Left ventricle myocardium superior (tissue), 1 donor: Measurements from ENCODE around the gene DIDO1. TPM values are rescaled to one million over a fixed set of nuclear protein-coding genes. Genes with fewer than 3 reads are reported as not detected.
A peak's percentile ranks its signal among the peaks of the same experiment; 100 is the strongest.

ENCODE experiments used
- ATAC-seq: fragments of 200-7000 bp; cut with Tn5 transposase; one replicate; pipeline ENCODE4 v1.9.1; 2020; ENCODE audit warnings: mild to moderate bottlenecking, moderate library complexity
- DNase-seq: peaks from one replicate; pipeline ENCODE4 v3.0.0-alpha.2; 2020
- intact Hi-C: fragments of 100-400 bp; cut with micrococcal nuclease; formaldehyde crosslinking; loops from one replicate; pipeline ENCODE4 v1.11.0; 2022
- total RNA-seq: library from RNA; stranded (reverse); fragmentation: NEBNext Ultra II Directional; extraction: Animal tissue kit (Norgen Biotek cat#: 25700); gene quantifications from one replicate; pipeline ENCODE4 v1.2.1, GENCODE V29; 2021
- donor health status: DM: no; HTN: yes; CAD: no; lungs with severe emphysema.

The DIDO1 gene
- total RNA-seq, 1 donor from 2014 or later, result 38.3 TPM

DNA sequence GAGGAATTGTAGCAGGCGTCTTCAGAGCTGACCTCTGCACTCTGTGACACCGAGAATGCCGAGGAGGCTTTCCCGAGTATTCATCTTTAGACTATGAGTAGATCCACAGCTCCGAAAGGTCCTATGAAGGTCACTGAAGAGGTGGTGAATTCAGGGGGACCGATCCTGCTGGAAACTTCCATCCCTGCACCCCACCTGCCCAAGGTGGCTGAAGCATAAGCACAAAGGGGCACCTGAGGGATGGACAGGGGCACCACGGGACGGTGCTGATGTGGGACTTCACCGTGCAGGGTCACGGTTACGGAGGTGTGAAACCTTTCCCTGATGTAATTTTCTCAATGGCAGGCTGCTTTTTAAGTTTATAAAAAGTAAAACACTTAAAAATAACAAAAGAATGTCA is 24.4 kb downstream of the DIDO1 start:
- intact Hi-C loops, result no loop called here
- no peak for ATAC-seq
- no peak for DNase-seq

DNA sequence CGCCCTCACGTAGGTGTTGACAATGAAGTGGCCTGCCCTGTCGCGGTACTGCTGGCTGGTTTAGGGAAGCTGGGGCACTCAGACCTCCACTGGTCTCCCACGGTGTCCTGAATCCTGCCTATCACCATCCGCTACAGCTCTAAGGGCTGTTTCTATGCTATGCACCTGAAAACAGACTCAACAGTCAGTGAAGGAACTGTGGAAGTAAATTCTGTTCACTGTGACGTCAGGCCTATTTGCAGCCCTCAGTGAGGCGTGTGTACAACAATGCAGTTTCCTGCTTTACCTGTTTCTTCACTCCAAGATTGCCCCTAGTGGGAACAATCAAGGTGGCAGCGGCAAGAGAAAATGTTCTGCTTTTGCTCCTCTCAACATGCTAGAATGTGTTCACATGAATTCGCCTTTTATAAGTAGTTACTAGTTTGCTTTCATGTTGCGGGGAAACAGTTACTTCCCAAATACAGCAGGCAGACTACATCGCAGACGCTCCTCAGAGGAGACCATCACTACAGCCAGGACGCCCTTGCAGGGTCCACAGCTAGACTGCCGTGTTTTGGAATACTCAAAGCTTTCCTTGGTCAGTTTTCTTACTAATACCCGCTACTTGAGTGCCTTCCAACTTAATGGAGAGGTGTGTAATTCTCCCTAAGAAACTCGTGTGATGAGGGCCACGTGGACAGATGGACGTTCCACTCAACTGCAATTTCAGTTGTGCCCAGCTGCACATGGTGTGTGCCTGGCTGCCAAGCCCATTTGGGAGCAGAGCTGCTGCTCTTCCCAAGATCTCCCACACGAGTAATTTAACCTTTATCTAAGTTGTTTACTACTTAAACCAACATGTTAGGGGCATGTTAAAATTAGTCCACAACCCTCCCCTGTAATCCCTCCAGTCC is 25.4 kb downstream of the DIDO1 start:
- DNase-seq (no peak), ATAC-seq (peak; percentile 18)
- intact Hi-C loops, result no loop called here

GRCh38 chr20:62900052-62900691 is 26.1 kb downstream of the DIDO1 start:
- intact Hi-C loops, result no loop called here
- DNase-seq (peak; percentile 82), ATAC-seq (peak; percentile 91)

- intact Hi-C loops, result no loop called here
- DNase-seq, result no peak
Observed at GRCh38 chr20:62899633-62900051, 26.7 kb downstream of the DIDO1 start.

DNA sequence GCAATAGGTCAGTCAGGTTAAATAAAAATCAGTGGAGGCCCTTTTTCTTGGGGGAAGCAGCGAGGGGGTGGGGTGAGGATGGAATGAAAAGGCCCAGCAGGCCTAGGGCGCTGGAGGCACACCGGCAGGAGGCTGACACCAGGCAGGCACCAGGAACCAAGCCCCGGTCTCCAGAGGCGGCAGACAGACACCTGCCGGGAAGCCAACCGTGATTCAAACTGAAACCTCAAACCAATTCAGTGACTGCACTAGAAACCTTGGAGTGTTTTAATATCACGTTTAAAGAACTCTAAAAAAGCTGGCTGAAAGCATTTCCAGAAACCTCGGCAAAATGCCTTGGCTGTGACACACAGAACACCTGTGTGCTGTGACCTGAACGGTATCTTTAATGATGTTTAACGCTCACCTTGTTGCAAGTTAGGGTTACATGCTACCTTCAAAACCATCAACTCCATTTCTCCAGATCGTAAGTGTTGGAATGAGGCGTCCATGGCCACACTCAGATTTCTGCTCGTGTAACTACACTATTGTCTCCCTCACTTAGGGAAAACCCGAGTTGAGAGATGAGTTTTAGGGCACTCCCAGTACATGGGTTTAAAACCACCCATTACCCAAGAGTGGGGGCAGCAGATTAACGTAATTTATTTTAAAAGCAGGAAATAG is 27.2 kb downstream of the DIDO1 start:
- intact Hi-C loops, result no loop called here
- no peak for ATAC-seq
- DNase-seq, result no peak

More at GRCh38 chr20:62899633-62900051, 26.7 kb downstream of the DIDO1 start:
- ATAC-seq, result peak; percentile 58

DNA sequence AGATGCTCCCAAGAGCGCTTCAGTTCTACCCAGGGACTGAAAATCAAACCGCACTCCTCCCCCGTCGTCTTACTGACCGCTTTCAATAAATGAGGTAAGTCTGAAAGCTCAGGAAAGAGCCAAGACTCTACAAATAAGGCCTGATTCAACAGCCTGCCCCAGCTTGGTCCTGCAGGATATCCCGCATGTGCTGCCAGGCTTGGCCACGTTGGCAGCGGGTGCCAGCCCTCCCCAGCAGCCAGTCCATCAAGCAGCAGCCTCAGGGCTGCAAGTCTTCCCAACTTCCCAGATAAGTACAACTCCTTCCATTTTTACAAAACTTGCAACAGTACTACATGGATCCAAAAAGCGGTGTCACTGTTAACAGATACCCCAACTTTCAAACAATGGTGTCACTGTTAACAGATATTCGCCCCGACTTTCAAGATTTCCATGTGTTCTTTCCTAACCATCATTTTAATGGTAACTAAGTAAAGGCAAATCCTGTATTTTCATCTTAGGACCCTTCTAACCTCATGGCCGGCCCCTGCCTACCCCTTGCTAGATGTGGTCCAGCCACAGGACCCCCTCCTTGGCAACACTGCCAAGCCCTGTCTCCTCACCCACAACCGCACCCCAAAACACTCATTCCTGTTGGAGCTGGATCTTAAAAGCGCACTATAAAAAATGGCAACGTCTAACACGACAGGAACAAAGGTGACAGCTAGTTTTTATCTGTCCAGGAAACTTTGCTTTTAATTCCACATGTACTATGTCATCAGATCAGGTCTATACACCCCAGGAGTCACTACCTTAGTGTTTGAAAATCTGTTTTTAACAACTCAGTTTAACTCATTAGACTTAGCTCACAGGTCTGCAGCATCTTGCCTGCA is 28.0 kb downstream of the DIDO1 start:
- no peak for ATAC-seq
- no peak for DNase-seq
- intact Hi-C loops, result no loop called here

- no peak for ATAC-seq
- intact Hi-C loops, result no loop called here
- DNase-seq, result no peak
Observed at GRCh38 chr20:62897666-62898065, 28.6 kb downstream of the DIDO1 start.

DNA sequence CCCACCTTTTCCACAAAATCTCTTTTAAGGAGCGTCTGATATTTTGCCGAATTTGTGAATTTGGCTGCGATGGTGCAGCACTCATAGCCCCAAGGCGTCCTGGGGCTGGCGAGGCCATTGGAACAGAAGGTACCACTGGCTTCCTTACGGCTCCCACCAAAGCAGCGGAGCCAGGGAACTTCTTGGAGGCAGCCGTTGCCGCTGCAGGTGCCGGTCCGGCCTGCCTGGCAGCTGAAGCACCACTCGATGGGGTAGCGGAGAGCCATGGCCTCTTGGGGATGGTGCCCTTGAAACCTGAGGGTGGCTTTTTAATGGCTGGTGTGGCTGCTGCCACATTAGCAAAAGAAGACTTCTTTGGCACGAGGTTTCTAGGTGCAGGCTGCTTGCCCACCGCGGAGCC is 29.8 kb downstream of the DIDO1 start:
- intact Hi-C loops, result no loop called here
- no peak for DNase-seq
- ATAC-seq, result no peak

DNA sequence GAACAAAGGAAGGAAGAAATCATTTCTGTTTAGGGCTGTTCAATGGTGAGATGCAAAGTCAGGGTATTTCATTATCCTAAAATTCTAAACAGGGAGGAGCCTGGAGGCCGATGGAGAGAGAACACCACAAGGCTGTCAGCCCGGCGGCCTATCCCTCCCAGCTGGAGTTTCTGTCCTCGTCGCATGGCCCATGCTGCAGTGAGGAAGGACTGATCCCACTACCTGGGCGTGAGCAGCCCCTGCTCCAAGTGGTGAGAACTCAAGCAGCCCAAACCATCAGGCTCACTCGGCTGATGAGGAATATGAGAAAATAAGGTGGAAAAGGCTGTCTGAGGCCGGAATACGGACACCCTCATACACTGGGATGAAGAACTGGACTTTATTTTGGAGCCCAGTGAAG is 30.8 kb downstream of the DIDO1 start:
- DNase-seq (no peak), ATAC-seq (no peak)
- intact Hi-C loops, result no loop called here

GRCh38 chr20:62894261-62894660 is 32.0 kb downstream of the DIDO1 start:
- intact Hi-C loops, result no loop called here
- no peak for DNase-seq
- no peak for ATAC-seq

DNA sequence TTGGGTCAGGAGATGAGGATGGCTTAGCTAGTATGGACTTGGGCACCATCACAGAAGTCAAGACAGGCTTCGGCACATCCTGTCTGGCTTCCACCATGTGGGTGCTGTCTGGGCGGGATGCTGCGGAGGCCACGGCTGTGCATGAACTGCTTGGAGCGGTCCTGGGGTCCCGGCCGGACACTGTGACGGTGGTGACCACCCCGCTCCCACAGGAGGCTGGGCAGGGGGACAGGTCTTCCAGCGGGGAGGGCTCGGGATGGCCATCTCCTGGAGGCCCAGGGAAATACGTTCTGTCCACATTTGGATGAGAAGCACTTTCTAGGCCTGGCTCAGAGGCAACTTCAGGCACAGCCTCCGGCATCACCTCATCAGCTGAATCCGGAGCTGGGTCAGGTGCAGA is 32.6 kb downstream of the DIDO1 start:
- no peak for DNase-seq
- intact Hi-C loops, result no loop called here
- no peak for ATAC-seq

GRCh38 chr20:62892348-62893304 is 33.7 kb downstream of the DIDO1 start:
- intact Hi-C loops, result no loop called here
- DNase-seq (no peak), ATAC-seq (no peak)

DNA sequence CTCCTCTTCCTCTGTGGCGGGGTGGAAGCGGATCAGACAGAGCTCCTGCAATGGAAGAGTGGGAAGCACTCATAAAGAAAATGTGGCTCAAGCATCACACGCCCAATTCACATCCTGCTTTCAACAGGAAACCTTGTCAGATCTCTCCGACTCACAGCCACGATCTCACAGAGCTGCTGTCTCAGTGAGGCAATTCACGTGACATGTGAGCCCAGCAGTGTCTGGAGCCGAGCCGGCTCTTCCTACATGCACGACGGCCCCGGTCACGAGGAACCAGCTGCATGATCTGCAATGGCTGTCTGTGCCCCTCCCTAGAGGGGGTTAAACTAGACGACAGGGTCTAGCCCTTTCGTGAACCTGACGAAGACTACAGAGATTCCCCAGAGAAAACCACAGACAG is 35.2 kb downstream of the DIDO1 start:
- no peak for DNase-seq
- ATAC-seq, result no peak
- intact Hi-C loops, result no loop called here

DNA sequence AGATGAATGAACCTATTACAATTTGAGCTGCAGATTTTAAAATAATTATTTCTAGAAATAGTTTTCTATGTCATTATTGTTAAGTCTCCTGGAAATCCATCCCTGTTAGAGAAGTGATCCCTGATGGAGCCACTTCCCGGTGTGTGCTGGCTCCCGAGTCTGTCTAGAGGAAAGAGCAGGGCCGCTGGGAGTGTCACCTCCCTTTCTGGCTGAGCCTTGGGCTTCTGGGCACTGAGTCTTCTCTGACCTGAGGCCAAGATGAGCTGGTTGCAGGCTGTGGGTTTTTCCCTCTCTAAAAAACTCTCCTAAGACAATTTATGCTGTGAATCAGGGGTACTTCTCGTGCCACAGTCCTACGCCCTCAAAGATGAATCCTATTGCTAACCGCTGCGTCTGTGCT is 35.9 kb downstream of the DIDO1 start:
- intact Hi-C loops, result no loop called here
- DNase-seq (no peak), ATAC-seq (no peak)

GRCh38 chr20:62889871-62890270 is 36.4 kb downstream of the DIDO1 start:
- ATAC-seq (no peak), DNase-seq (no peak)
- intact Hi-C loops, result no loop called here

GRCh38 chr20:62889411-62889810 is 36.9 kb downstream of the DIDO1 start:
- intact Hi-C loops, result no loop called here
- ATAC-seq, result no peak

DNA sequence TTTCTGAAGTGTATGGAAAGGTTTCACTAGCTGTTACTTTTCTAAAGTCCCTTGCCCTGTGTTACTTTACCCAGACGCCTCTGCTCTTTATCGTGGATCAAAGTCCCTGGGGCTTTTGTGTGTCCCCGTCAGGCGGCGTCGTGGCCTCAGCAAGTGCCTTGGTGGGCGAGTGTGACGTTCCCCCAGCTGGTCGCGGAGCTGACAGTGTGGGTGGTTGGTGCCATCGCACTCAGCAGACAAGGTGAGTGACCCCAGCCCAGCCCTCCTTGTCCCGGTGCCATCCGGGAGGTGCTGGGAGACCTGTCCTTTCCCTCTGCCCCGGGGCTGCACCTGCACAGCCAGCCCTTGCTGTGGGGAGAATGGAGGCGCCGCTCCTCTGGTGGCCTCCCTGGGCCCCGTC is 37.4 kb downstream of the DIDO1 start:
- intact Hi-C loops, result no loop called here
- DNase-seq, result no peak
- ATAC-seq, result no peak

More at GRCh38 chr20:62889411-62889810, 36.9 kb downstream of the DIDO1 start:
- no peak for DNase-seq

DNA sequence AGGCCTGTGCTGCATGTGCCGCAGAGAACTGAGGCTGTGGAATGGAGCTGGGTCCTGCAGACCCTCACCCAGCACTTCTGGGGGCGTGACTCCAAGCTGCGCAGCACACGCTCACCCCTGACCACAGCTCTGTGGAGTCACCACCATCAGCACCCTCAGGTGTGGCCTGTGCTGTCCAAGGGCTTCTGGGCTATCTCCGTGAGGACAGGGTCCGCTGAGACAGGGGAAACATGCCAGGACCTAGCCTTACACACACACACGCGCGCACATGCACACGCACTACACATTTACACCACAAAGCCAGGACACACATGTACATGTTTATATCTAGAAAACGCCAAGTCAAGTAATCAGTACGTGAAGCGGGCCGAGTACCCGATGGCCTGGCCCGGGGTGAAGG is 37.9 kb downstream of the DIDO1 start:
- no peak for DNase-seq
- no peak for ATAC-seq
- intact Hi-C loops, result no loop called here
